ENCODE measurements around the gene SLC1A7.
"Not testable (repeated sequence)": the region's sequence is repeated elsewhere in the genome, so short reads cannot be mapped to it uniquely, and the experiment has no call there.

The SLC1A7 gene

DNA sequence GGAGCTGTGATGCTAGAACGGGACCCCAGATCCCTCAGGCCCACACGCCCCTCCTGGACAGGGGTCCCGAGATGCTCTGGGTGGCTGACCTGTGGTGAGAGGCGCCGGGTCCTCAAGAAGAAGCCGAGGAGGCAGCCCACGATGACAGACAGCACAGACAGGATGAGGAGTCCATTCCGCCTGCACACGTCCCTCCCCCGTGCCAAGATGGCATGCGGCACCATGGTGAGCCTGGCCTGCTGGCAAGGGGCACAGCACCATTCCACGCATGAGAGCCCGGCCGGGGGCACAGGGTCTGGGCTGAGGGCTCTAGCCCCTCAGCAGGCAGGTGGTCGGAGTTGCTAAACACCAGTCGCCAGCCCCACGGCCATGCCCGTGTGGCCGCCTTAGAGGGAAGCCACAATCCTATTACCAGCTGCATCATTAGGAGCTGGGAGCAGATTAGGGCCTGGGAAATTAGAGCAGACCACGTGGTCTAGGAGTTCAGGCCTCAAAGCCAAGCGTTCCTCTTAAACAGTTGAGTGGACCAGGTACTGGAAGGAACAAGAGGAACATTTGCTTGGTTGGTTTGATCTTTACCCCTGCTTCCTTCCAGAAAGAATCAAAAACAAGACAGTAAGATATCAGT lies at the start of gene SLC1A7:
SLC1A7 (minus strand) TSS at position 413 of the 628 bp plus-strand sequence; CDS start at position 224, 189 bp downstream.
- no peak within 1 kb of the TSS for H3K4me3 ChIP-seq (ENCODE audit: low read depth, low read length)
- TF ChIP-seq, protein P1, sequence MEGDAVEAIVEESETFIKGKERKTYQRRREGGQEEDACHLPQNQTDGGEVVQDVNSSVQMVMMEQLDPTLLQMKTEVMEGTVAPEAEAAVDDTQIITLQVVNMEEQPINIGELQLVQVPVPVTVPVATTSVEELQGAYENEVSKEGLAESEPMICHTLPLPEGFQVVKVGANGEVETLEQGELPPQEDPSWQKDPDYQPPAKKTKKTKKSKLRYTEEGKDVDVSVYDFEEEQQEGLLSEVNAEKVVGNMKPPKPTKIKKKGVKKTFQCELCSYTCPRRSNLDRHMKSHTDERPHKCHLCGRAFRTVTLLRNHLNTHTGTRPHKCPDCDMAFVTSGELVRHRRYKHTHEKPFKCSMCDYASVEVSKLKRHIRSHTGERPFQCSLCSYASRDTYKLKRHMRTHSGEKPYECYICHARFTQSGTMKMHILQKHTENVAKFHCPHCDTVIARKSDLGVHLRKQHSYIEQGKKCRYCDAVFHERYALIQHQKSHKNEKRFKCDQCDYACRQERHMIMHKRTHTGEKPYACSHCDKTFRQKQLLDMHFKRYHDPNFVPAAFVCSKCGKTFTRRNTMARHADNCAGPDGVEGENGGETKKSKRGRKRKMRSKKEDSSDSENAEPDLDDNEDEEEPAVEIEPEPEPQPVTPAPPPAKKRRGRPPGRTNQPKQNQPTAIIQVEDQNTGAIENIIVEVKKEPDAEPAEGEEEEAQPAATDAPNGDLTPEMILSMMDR (IDR thresholded peaks at IDR 0.05; ENCODE audit: borderline replicate concordance, insufficient read depth, low read depth, low read length) = no peak

DNA sequence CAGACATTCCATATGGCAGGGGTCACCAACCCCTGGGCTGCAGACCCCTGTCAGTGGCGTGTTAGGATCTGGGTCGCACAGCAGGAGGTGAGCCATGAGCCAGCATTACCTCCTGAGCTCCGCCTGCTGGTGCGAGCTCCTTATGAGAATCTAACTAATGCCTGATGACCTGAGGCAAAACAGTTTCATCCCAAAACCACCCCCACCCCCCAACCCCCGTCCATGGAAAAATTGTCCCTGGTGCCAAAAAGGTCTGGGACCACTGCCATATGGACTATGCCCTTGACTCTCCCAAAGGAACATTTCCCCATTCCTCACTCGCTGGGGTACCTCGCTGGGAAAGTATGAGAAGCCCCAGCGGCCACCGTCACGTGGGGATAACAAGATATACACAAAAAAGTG lies 47.8 kb upstream of the SLC1A7 start:
- no peak overlapping the region for H3K4me3 ChIP-seq (ENCODE audit: low read depth, low read length)
- TF ChIP-seq, protein P1 (IDR thresholded peaks at IDR 0.05; ENCODE audit: borderline replicate concordance, insufficient read depth, low read depth, low read length) = no peak

DNA sequence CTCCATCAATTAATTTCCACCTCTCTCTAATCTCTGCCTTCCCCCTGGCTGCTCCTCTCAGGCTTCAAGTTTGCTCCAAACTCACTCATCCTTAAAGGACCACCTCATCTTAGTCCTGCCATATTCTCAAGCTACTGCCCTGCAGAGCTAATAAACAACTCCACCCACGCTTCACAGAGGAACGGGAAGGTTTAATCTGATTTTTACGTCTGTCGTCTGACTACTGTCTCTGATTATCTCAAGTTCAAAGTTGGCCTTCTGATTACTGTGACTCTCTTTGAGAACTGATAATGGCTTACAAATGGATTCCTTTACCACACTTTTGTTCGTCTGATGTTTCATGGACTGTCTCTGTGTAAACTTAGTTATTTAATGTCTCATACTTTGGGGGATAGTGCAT lies 46.6 kb upstream of the SLC1A7 start:
- H3K4me3 ChIP-seq (ENCODE audit: low read depth, low read length) = no peak overlapping the region
- TF ChIP-seq, protein P1 (IDR thresholded peaks at IDR 0.05; ENCODE audit: borderline replicate concordance, insufficient read depth, low read depth, low read length) = no peak

DNA sequence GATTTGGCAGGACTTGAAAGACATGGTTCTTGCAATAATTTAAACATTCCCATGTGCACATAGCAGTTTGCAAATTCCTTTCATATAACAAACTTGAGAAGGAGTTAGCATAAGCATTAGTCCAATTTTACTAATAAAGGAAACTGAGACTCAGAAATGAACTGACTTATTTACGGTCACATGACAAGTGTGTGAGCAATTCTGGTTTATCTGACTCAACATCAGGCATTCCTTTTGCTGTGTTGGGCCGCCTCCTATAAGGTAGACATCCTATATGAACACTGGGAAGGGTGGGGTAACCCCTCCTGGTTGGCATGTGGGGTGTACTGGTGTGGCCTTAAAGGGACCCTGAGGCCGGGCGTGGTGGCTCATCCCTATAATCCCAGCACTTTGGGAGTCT lies 45.7 kb upstream of the SLC1A7 start:
- TF ChIP-seq, protein P1 (IDR thresholded peaks at IDR 0.05; ENCODE audit: borderline replicate concordance, insufficient read depth, low read depth, low read length) = no peak

DNA sequence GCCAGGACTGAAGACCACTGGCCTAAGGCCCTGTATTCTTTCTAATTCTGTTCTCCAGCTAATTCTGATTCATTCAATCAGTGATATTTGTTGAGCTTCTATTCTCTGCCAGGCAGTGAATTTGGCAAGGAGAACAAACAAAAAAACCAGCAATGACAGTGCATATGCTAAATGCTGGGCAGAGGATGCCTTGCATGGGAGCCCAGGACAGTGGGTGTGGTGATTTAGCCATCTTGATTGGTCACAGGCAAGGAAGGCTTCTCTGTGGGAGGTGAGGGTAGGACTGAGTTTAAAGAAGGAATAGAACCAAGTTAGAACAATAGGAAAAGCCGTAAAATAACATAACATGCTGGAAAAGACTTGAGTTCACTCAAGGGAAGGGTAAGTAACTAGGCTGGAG lies 45.0 kb upstream of the SLC1A7 start:
- TF ChIP-seq, protein P1 (IDR thresholded peaks at IDR 0.05; ENCODE audit: borderline replicate concordance, insufficient read depth, low read depth, low read length) = no peak

More for the DNA sequence above, 45.7 kb upstream of the SLC1A7 start:
- H3K4me3 ChIP-seq (ENCODE audit: low read depth, low read length) = no peak overlapping the region

DNA sequence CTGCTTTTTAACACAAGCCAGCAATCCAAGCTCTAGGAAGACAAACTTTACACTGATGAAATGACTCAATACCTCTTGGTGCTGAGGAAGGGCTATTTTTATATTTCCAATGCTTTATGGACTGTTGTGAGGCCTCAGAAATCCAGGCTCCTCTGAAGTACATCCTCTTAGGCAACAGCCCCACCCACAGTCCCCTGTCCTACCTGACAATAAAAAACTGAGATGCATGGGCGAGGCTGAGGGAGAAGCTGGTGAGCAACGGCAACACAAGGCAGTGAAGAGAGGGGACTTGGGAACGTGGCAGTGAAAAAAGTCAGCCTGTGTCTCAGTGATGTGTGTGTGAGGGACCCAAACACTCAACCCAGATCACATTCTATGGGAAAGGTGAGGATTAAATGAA lies 44.1 kb upstream of the SLC1A7 start:
- no peak overlapping the region for H3K4me3 ChIP-seq (ENCODE audit: low read depth, low read length)
- TF ChIP-seq, protein P1 (IDR thresholded peaks at IDR 0.05; ENCODE audit: borderline replicate concordance, insufficient read depth, low read depth, low read length) = no peak

More for the DNA sequence above, 45.0 kb upstream of the SLC1A7 start:
- no peak overlapping the region for H3K4me3 ChIP-seq (ENCODE audit: low read depth, low read length)

DNA sequence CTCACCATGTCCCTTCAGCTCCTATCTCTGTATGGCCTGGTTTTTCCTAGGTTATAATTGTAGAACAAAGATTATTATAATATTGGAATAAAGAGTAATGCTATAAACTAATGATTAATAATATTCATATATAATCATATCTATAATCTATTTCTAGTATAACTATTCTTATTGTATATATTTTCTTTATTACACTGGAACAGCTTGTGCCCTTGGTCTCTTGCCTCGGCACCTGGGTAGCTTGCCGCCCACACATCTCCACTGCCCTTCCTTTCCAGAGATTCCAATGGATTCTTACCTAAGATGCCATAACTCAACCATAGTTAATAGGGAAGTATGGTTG lies 43.5 kb upstream of the SLC1A7 start:
- H3K4me3 ChIP-seq (ENCODE audit: low read depth, low read length) = not testable (repeated sequence)

Measured in GM12875 (cell line).